Measurements from ENCODE around the gene MARK3. TPM values are rescaled to one million over a fixed set of nuclear protein-coding genes. Genes with fewer than 3 reads are reported as not detected.

MARK3 gene
- total RNA-seq, 2 donors from 2014 or later = 121 to 136 TPM

Other genes with a start within 250 kb of the MARK3 start
- gene EIF5, start 51.2 kb upstream of the MARK3 start, total RNA-seq = 100 to 1,000 TPM; 649 to 800 TPM
- 1 to 10 TPM; 7.0 to 8.0 TPM for gene CKB, start 137.4 kb downstream of the MARK3 start, total RNA-seq
- 1 to 10 TPM; 8.2 to 8.3 TPM for gene TRMT61A, start 143.8 kb downstream of the MARK3 start, total RNA-seq
- 10 to 100 TPM; 28.5 to 32.9 TPM for gene BAG5, start 177.2 kb downstream of the MARK3 start, total RNA-seq
- 10 to 100 TPM; 18.3 to 19.4 TPM for gene COA8, start 177.5 kb downstream of the MARK3 start, total RNA-seq
- gene KLC1, start 243.8 kb downstream of the MARK3 start, total RNA-seq = 100 to 1,000 TPM; 162 to 198 TPM

Measured in T-helper 17 cell (primary cell).